HEK293 (cell line): ENCODE results near the gene SPEM3.

ENCODE experiments used
- KLF16 ChIP-seq: fragments of 450-650 bp; formaldehyde crosslinking; IDR thresholded peaks from 2 replicates; pipeline ENCODE4 v1.5.1; 2017; ENCODE audit warnings: missing biosample characterization, missing genetic modification characterization
- KLF8 ChIP-seq: fragments of 450-650 bp; formaldehyde crosslinking; IDR thresholded peaks from 2 replicates; pipeline ENCODE4 v1.5.1; 2016; ENCODE audit warnings: missing biosample characterization, missing genetic modification characterization
- SP7 ChIP-seq: fragments of 450-650 bp; formaldehyde crosslinking; IDR thresholded peaks from 2 replicates; pipeline ENCODE4 v1.5.1; 2016; ENCODE audit warnings: missing biosample characterization, missing genetic modification characterization
- ZBTB7A ChIP-seq: fragments of 450-650 bp; formaldehyde crosslinking; IDR thresholded peaks from 2 replicates; pipeline ENCODE4 v1.5.1; 2016; ENCODE audit warnings: low read depth, missing biosample characterization, missing genetic modification characterization
- ZBTB8A ChIP-seq: fragments of 450-650 bp; formaldehyde crosslinking; IDR thresholded peaks from 2 replicates; pipeline ENCODE4 v1.5.1; 2016; ENCODE audit warnings: missing biosample characterization, missing genetic modification characterization
- ZEB2 ChIP-seq: fragments of 450-650 bp; formaldehyde crosslinking; IDR thresholded peaks from 2 replicates; pipeline ENCODE4 v1.5.1; 2016; ENCODE audit warnings: missing biosample characterization, missing genetic modification characterization
- ZNF155 ChIP-seq: fragments of 450-650 bp; formaldehyde crosslinking; IDR thresholded peaks from 2 replicates; pipeline ENCODE4 v1.5.1; 2016; ENCODE audit warnings: missing biosample characterization, missing genetic modification characterization
- ZNF202 ChIP-seq: fragments of 450-650 bp; formaldehyde crosslinking; IDR thresholded peaks from 2 replicates; pipeline ENCODE4 v1.5.1; 2016; ENCODE audit warnings: missing biosample characterization, missing genetic modification characterization, borderline replicate concordance
- ZNF214 ChIP-seq: fragments of 450-650 bp; formaldehyde crosslinking; IDR thresholded peaks from 2 replicates; pipeline ENCODE4 v1.5.1; 2017; ENCODE audit warnings: missing biosample characterization, mild to moderate bottlenecking, missing genetic modification characterization, borderline replicate concordance
- ZNF302 ChIP-seq: fragments of 450-650 bp; formaldehyde crosslinking; IDR thresholded peaks from 2 replicates; pipeline ENCODE4 v1.5.1; 2016; ENCODE audit warnings: missing biosample characterization, missing genetic modification characterization, low read depth
- ZNF391 ChIP-seq: fragments of 450-650 bp; formaldehyde crosslinking; IDR thresholded peaks from 2 replicates; pipeline ENCODE4 v1.5.1; 2016; ENCODE audit warnings: low read depth, missing biosample characterization, missing genetic modification characterization, borderline replicate concordance
- ZNF398 ChIP-seq: fragments of 450-650 bp; formaldehyde crosslinking; IDR thresholded peaks from 2 replicates; pipeline ENCODE4 v1.5.1; 2017; ENCODE audit warnings: missing biosample characterization, missing genetic modification characterization
- ZNF423 ChIP-seq: fragments of 450-650 bp; formaldehyde crosslinking; IDR thresholded peaks from 2 replicates; pipeline ENCODE4 v1.5.1; 2016; ENCODE audit warnings: missing biosample characterization, missing genetic modification characterization
- ZNF426 ChIP-seq: fragments of 450-650 bp; formaldehyde crosslinking; IDR thresholded peaks from 2 replicates; pipeline ENCODE4 v1.5.1; 2017; ENCODE audit warnings: missing biosample characterization, missing genetic modification characterization, mild to moderate bottlenecking, inconsistent platforms, moderate library complexity
- ZNF510 ChIP-seq: fragments of 450-650 bp; formaldehyde crosslinking; IDR thresholded peaks from 2 replicates; pipeline ENCODE4 v1.5.1; 2018; ENCODE audit warnings: mild to moderate bottlenecking, missing genetic modification characterization, missing biosample characterization; ENCODE audit not compliant: insufficient replicate concordance
- ZNF529 ChIP-seq: fragments of 450-650 bp; formaldehyde crosslinking; IDR thresholded peaks from 2 replicates; pipeline ENCODE4 v1.5.1; 2017; ENCODE audit warnings: missing genetic modification characterization, missing biosample characterization; ENCODE audit not compliant: insufficient replicate concordance
- ZNF530 ChIP-seq: fragments of 450-650 bp; formaldehyde crosslinking; IDR thresholded peaks from 2 replicates; pipeline ENCODE4 v1.5.1; 2016; ENCODE audit warnings: low read depth, missing biosample characterization, missing genetic modification characterization
- ZNF624 ChIP-seq: fragments of 450-650 bp; formaldehyde crosslinking; IDR thresholded peaks from 2 replicates; pipeline ENCODE4 v1.5.1; 2017; ENCODE audit warnings: missing biosample characterization, missing genetic modification characterization
- ZNF629 ChIP-seq: fragments of 450-650 bp; formaldehyde crosslinking; IDR thresholded peaks from 2 replicates; pipeline ENCODE4 v1.5.1; 2017; ENCODE audit warnings: missing biosample characterization, missing genetic modification characterization
- ZNF660 ChIP-seq: fragments of 450-650 bp; IDR thresholded peaks from 2 replicates; pipeline ENCODE4 v1.5.1; 2018; ENCODE audit warnings: missing biosample characterization, mild to moderate bottlenecking, missing genetic modification characterization
- ZNF701 ChIP-seq: fragments of 450-650 bp; formaldehyde crosslinking; IDR thresholded peaks from 2 replicates; pipeline ENCODE4 v1.5.1; 2016; ENCODE audit warnings: missing biosample characterization, missing genetic modification characterization
- ZNF747 ChIP-seq: fragments of 450-650 bp; formaldehyde crosslinking; IDR thresholded peaks from 2 replicates; pipeline ENCODE4 v1.5.1; 2016; ENCODE audit warnings: missing biosample characterization, missing genetic modification characterization
- ZSCAN5A ChIP-seq: fragments of 450-650 bp; formaldehyde crosslinking; IDR thresholded peaks from 2 replicates; pipeline ENCODE4 v1.5.1; 2016; ENCODE audit warnings: missing biosample characterization, missing genetic modification characterization
- TF ChIP-seq, protein P1 (sequence below): fragments of 450-650 bp; formaldehyde crosslinking; IDR thresholded peaks from 2 replicates; pipeline ENCODE4 v1.5.1; 2016; ENCODE audit warnings: missing biosample characterization, missing genetic modification characterization
- TF ChIP-seq, protein P2 (sequence below): fragments of 450-650 bp; formaldehyde crosslinking; IDR thresholded peaks from 2 replicates; pipeline ENCODE4; 2016; ENCODE audit warnings: missing biosample characterization, missing genetic modification characterization
- TF ChIP-seq, protein P3 (sequence below): fragments of 450-650 bp; formaldehyde crosslinking; IDR thresholded peaks from 2 replicates; pipeline ENCODE4 v1.5.1; 2016; ENCODE audit warnings: missing biosample characterization, missing genetic modification characterization, low read depth
- TF ChIP-seq, protein P4 (sequence below): fragments of 450-650 bp; formaldehyde crosslinking; IDR thresholded peaks from 2 replicates; pipeline ENCODE4 v1.5.1; 2016; ENCODE audit warnings: missing biosample characterization, missing genetic modification characterization

SPEM3 gene

DNA sequence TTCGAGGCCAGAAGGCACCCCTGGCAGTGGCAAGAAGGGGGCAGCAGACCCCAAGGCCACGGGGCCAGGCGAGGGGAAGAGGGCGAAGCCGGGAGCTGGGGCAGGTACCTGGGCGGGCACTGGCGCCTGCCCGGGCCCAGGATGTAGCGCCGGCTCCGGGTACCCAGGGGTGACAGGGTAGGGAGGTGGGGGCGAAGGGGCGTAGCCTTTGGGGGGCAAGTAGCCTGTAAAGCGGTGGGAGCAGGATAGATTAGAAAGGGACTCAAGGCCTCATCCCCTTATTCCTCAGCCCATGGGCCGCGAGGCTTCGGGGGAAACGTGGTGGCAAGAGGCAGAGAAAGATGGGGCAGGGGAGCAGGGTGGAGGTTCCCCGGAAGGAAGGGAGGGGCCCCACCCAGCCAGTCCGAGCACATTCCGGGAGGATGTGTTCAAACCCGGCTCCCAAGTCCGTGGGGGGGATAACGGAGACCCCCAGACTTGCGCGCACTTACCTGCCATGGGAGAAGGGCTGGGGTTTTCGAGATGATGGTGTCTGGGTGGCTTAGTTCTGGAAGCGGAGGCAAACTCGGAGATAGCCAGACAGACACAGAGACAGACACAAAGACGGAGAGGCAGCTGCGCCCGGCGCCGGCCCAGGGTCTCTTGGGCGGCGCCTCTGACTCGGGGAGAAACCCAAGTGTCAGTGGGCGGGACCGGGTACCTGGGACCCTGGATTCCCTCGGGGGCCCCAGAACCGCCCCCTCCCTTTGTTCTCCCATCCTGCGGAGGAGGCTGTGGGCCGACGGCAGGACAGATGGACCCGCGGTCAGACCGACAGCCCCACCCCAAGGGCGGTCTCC lies 34.8 kb upstream of the SPEM3 start (continued):
- TF ChIP-seq, protein P1, sequence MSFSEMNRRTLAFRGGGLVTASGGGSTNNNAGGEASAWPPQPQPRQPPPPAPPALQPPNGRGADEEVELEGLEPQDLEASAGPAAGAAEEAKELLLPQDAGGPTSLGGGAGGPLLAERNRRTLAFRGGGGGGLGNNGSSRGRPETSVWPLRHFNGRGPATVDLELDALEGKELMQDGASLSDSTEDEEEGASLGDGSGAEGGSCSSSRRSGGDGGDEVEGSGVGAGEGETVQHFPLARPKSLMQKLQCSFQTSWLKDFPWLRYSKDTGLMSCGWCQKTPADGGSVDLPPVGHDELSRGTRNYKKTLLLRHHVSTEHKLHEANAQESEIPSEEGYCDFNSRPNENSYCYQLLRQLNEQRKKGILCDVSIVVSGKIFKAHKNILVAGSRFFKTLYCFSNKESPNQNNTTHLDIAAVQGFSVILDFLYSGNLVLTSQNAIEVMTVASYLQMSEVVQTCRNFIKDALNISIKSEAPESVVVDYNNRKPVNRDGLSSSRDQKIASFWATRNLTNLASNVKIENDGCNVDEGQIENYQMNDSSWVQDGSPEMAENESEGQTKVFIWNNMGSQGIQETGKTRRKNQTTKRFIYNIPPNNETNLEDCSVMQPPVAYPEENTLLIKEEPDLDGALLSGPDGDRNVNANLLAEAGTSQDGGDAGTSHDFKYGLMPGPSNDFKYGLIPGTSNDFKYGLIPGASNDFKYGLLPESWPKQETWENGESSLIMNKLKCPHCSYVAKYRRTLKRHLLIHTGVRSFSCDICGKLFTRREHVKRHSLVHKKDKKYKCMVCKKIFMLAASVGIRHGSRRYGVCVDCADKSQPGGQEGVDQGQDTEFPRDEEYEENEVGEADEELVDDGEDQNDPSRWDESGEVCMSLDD (tag by site-specific recombination) = no peak
- TF ChIP-seq, protein P2, sequence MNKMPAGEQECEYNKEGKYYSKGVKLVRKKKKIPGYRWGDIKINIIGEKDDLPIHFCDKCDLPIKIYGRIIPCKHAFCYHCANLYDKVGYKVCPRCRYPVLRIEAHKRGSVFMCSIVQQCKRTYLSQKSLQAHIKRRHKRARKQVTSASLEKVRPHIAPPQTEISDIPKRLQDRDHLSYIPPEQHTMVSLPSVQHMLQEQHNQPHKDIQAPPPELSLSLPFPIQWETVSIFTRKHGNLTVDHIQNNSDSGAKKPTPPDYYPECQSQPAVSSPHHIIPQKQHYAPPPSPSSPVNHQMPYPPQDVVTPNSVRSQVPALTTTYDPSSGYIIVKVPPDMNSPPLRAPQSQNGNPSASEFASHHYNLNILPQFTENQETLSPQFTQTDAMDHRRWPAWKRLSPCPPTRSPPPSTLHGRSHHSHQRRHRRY (tag by site-specific recombination) = no peak
- TF ChIP-seq, protein P3, sequence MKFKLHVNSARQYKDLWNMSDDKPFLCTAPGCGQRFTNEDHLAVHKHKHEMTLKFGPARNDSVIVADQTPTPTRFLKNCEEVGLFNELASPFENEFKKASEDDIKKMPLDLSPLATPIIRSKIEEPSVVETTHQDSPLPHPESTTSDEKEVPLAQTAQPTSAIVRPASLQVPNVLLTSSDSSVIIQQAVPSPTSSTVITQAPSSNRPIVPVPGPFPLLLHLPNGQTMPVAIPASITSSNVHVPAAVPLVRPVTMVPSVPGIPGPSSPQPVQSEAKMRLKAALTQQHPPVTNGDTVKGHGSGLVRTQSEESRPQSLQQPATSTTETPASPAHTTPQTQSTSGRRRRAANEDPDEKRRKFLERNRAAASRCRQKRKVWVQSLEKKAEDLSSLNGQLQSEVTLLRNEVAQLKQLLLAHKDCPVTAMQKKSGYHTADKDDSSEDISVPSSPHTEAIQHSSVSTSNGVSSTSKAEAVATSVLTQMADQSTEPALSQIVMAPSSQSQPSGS (tag by site-specific recombination) = no peak
- TF ChIP-seq ZNF510 (tag by site-specific recombination) (no peak), ZNF624 (tag by site-specific recombination) (no peak), ZEB2 (tag by site-specific recombination) (0 out of 2 replicates have a peak, but pooled peaks have one; percentile 14), SP7 (tag by site-specific recombination) (no peak), ZNF530 (tag by site-specific recombination) (no peak), ZNF398 (no peak), ZNF202 (tag by site-specific recombination) (no peak), ZNF629 (tag by site-specific recombination) (no peak), ZNF214 (tag by site-specific recombination) (no peak), KLF8 (peak; percentile 26; the same call in 1 of the 2 replicates), ZNF529 (tag by site-specific recombination) (no peak), ZNF701 (tag by site-specific recombination) (no peak), ZSCAN5A (tag by site-specific recombination) (no peak), ZNF302 (tag by site-specific recombination) (no peak), ZBTB8A (no peak), ZNF660 (tag by site-specific recombination) (no peak), ZNF155 (tag by site-specific recombination) (no peak), ZNF747 (no peak), ZBTB7A (tag by site-specific recombination) (no peak), ZNF426 (tag by site-specific recombination) (no peak), ZNF391 (tag by site-specific recombination) (no peak), KLF16 (tag by site-specific recombination) (no peak), ZNF423 (tag by site-specific recombination) (no peak)
- TF ChIP-seq, protein P4, sequence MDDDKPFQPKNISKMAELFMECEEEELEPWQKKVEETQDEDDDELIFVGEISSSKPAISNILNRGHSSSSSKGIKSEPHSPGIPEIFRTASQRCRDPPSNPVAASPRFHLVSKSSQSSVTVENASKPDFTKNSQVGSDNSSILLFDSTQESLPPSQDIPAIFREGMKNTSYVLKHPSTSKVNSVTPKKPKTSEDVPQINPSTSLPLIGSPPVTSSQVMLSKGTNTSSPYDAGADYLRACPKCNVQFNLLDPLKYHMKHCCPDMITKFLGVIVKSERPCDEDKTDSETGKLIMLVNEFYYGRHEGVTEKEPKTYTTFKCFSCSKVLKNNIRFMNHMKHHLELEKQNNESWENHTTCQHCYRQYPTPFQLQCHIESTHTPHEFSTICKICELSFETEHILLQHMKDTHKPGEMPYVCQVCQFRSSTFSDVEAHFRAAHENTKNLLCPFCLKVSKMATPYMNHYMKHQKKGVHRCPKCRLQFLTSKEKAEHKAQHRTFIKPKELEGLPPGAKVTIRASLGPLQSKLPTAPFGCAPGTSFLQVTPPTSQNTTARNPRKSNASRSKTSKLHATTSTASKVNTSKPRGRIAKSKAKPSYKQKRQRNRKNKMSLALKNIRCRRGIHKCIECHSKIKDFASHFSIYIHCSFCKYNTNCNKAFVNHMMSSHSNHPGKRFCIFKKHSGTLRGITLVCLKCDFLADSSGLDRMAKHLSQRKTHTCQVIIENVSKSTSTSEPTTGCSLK = no peak
